ENCODE results near the gene TKTL2. TPM values are rescaled to one million over a fixed set of nuclear protein-coding genes. Genes with fewer than 3 reads are reported as not detected.
A peak's percentile ranks its signal among the peaks of the same experiment; 100 is the strongest.
"Not testable (repeated sequence)": the region's sequence is repeated elsewhere in the genome, so short reads cannot be mapped to it uniquely, and the experiment has no call there.

Gene TKTL2
- total RNA-seq, 2 donors from 2014 or later = not detected

GRCh38 chr4:163474027-163474426, 473 bp upstream of the TKTL2 start:
- no peaks in the 10 kb centered on the region for H3K36me3 Mint-ChIP-seq (ENCODE audit: low read depth)
- H3K9me3 Mint-ChIP-seq = no peaks in the 10 kb centered on the region
- no peak overlapping the region for H3K4me3 Mint-ChIP-seq
- ATAC-seq (replicated peaks) = peak; percentile 24
- peaks cover 13% of the 10 kb centered on the region for H3K27me3 Mint-ChIP-seq
- no peaks in the 10 kb centered on the region for H3K4me1 Mint-ChIP-seq
- no peak overlapping the region for H3K27ac Mint-ChIP-seq

GRCh38 chr4:163473130-163473529, 424 bp downstream of the TKTL2 start:
- Mint-ChIP-seq H3K36me3 (ENCODE audit: low read depth) (no peaks in the 10 kb centered on the region), H3K4me1 (no peaks in the 10 kb centered on the region), H3K4me3 (no peak overlapping the region), H3K27ac (no peak overlapping the region), H3K27me3 (peaks cover 16% of the 10 kb centered on the region), H3K9me3 (no peaks in the 10 kb centered on the region)
- ATAC-seq (replicated peaks) = no peak

- peaks cover 18% of the 10 kb centered on the region for H3K27me3 Mint-ChIP-seq
Observed at GRCh38 chr4:163470391-163470790, 3.2 kb downstream of the TKTL2 start.

GRCh38 chr4:163467082-163467770, 6.3 kb downstream of the TKTL2 start:
- no peak for ATAC-seq (replicated peaks)
- H3K27ac Mint-ChIP-seq = no peak overlapping the region
- H3K4me1 Mint-ChIP-seq = no peaks in the 10 kb centered on the region
- no peaks in the 10 kb centered on the region for H3K36me3 Mint-ChIP-seq (ENCODE audit: low read depth)
- no peaks in the 10 kb centered on the region for H3K9me3 Mint-ChIP-seq
- H3K27me3 Mint-ChIP-seq = peaks cover 17% of the 10 kb centered on the region
- no peak overlapping the region for H3K4me3 Mint-ChIP-seq

More at GRCh38 chr4:163470391-163470790, 3.2 kb downstream of the TKTL2 start:
- no peaks in the 10 kb centered on the region for H3K36me3 Mint-ChIP-seq (ENCODE audit: low read depth)
- H3K9me3 Mint-ChIP-seq = no peaks in the 10 kb centered on the region
- ATAC-seq (replicated peaks) = no peak
- no peak overlapping the region for H3K27ac Mint-ChIP-seq
- no peaks in the 10 kb centered on the region for H3K4me1 Mint-ChIP-seq
- no peak overlapping the region for H3K4me3 Mint-ChIP-seq

GRCh38 chr4:163462556-163462955, 11.0 kb downstream of the TKTL2 start:
- H3K4me3 Mint-ChIP-seq = no peak overlapping the region
- no peak overlapping the region for H3K27ac Mint-ChIP-seq
- no peak for ATAC-seq (replicated peaks)
- no peaks in the 10 kb centered on the region for H3K36me3 Mint-ChIP-seq (ENCODE audit: low read depth)
- peaks cover 16% of the 10 kb centered on the region for H3K27me3 Mint-ChIP-seq
- no peaks in the 10 kb centered on the region for H3K9me3 Mint-ChIP-seq
- H3K4me1 Mint-ChIP-seq = no peaks in the 10 kb centered on the region

- Mint-ChIP-seq H3K4me1 (no peaks in the 10 kb centered on the region), H3K27me3 (peaks cover 9% of the 10 kb centered on the region), H3K4me3 (no peak overlapping the region), H3K9me3 (no peaks in the 10 kb centered on the region), H3K27ac (no peak overlapping the region), H3K36me3 (ENCODE audit: low read depth) (no peaks in the 10 kb centered on the region)
- no peak for ATAC-seq (replicated peaks)
Observed at GRCh38 chr4:163448540-163449203, 24.9 kb downstream of the TKTL2 start.

- no peak overlapping the region for H3K4me3 Mint-ChIP-seq
- no peaks in the 10 kb centered on the region for H3K4me1 Mint-ChIP-seq
Observed at GRCh38 chr4:163447481-163447880, 26.1 kb downstream of the TKTL2 start.

GRCh38 chr4:163447023-163447422, 26.5 kb downstream of the TKTL2 start:
- not testable (repeated sequence) for ATAC-seq (replicated peaks); H3K27ac Mint-ChIP-seq; H3K9me3 Mint-ChIP-seq; H3K4me3 Mint-ChIP-seq; H3K4me1 Mint-ChIP-seq; H3K36me3 Mint-ChIP-seq (ENCODE audit: low read depth)
- peaks cover 16% of the 10 kb centered on the region for H3K27me3 Mint-ChIP-seq

More at GRCh38 chr4:163447481-163447880, 26.1 kb downstream of the TKTL2 start:
- Mint-ChIP-seq H3K36me3 (ENCODE audit: low read depth) (no peaks in the 10 kb centered on the region), H3K9me3 (no peaks in the 10 kb centered on the region), H3K27ac (no peak overlapping the region), H3K27me3 (peaks cover 14% of the 10 kb centered on the region)
- no peak for ATAC-seq (replicated peaks)

- no peaks in the 10 kb centered on the region for H3K36me3 Mint-ChIP-seq (ENCODE audit: low read depth)
- H3K4me3 Mint-ChIP-seq = no peak overlapping the region
- no peak for ATAC-seq (replicated peaks)
- H3K9me3 Mint-ChIP-seq = no peaks in the 10 kb centered on the region
- no peaks in the 10 kb centered on the region for H3K4me1 Mint-ChIP-seq
- H3K27me3 Mint-ChIP-seq = peaks cover 14% of the 10 kb centered on the region
- no peak overlapping the region for H3K27ac Mint-ChIP-seq
Observed at GRCh38 chr4:163440040-163440439, 33.5 kb downstream of the TKTL2 start.

Other genes starting within 250 kb of the TKTL2 start
- gene NPY1R, start 141.2 kb downstream of the TKTL2 start, total RNA-seq = not detected
- not detected for gene NPY5R, start 129.9 kb downstream of the TKTL2 start, total RNA-seq
- gene TMA16, start 20.9 kb upstream of the TKTL2 start, total RNA-seq = 10 to 100 TPM; 21.7 to 37.7 TPM